ENCODE measurements around the gene TRIM10.

TRIM10 gene

GRCh38 chr6:30163090-30163917, 2.3 kb upstream of the TRIM10 start, which contains the start of gene TRIM15:
TSS of gene TRIM15 (plus strand) at chr6:30163546. CDS start at chr6:30163685, 139 bp downstream.
- TF ChIP-seq GATA2 (IDR thresholded peaks at IDR 0.05; ENCODE audit: low read depth, low read length) (no peak), GATA3 (IDR thresholded peaks at IDR 0.05; ENCODE audit: low read depth, low read length) (no peak)

- TF ChIP-seq GATA2 (IDR thresholded peaks at IDR 0.05; ENCODE audit: low read depth, low read length) (no peak), GATA3 (IDR thresholded peaks at IDR 0.05; ENCODE audit: low read depth, low read length) (no peak)
These were observed 1.5 kb upstream of the TRIM10 start for GRCh38 chr6:30162265-30163089.

GRCh38 chr6:30160008-30160784, 815 bp downstream of the TRIM10 start:
- no peak for TF ChIP-seq GATA2 (IDR thresholded peaks at IDR 0.05; ENCODE audit: low read depth, low read length)
- no peak for TF ChIP-seq GATA3 (IDR thresholded peaks at IDR 0.05; ENCODE audit: low read depth, low read length)

DNA sequence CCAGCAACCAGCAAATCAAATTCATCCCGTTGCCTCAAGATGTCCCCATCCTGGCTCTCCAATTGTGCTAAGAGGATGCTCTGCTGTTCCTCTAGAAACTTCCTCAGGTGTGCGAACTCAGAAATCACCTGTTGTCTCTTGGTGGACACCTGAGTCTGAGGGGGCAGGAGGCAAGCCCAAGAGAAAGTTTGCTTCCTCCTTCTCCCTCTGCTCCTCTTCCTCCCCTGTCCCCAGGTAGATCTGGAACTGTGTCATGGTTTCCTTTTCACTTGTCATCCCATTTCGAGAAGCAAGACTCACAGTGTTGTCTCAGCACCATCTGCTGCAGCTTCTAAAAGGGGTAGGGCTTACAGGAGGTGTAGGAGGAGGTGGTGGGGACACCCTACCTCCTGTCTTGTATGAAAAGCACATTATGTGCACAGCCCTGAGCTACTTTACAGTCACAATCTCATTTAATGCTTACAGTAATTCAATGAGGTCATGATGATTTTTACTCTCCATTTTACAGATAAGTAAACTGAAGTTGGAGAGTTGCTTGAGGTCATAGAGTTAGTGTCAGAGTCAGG, 2.5 kb downstream of the TRIM10 start:
- TF ChIP-seq GATA3 (IDR thresholded peaks at IDR 0.05; ENCODE audit: low read depth, low read length) (no peak), GATA2 (IDR thresholded peaks at IDR 0.05; ENCODE audit: low read depth, low read length) (no peak)

- TF ChIP-seq GATA2 (IDR thresholded peaks at IDR 0.05; ENCODE audit: low read depth, low read length): no peak
- no peak for TF ChIP-seq GATA3 (IDR thresholded peaks at IDR 0.05; ENCODE audit: low read depth, low read length)
These were observed 3.0 kb downstream of the TRIM10 start for GRCh38 chr6:30157999-30158398.

DNA sequence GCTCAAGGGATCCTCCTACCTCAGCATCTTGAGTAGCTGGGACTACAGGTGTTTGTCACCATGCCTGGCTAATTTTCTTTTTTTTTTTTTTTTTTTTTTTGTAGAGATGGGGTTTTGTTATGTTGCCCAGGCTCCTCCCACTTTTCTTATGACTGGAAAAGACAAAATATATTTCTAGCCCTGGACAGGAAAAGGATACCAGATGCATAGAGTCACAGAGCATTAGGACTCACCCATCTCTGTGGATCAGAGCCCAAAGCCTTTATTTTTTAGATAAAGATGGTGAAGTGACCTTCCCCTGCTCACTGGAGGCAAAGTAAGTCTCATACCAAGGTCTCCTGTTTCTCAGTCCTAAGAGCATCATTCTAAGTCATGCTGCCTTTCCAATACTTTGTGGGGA, 3.4 kb downstream of the TRIM10 start:
- TF ChIP-seq GATA3 (IDR thresholded peaks at IDR 0.05; ENCODE audit: low read depth, low read length) (no peak), GATA2 (IDR thresholded peaks at IDR 0.05; ENCODE audit: low read depth, low read length) (no peak)

- no peak for TF ChIP-seq GATA2 (IDR thresholded peaks at IDR 0.05; ENCODE audit: low read depth, low read length)
These were observed 4.2 kb downstream of the TRIM10 start for GRCh38 chr6:30156774-30157173.

- TF ChIP-seq GATA3 (IDR thresholded peaks at IDR 0.05; ENCODE audit: low read depth, low read length) (no peak), GATA2 (IDR thresholded peaks at IDR 0.05; ENCODE audit: low read depth, low read length) (no peak)
These were observed 4.8 kb downstream of the TRIM10 start for GRCh38 chr6:30156262-30156599.

DNA sequence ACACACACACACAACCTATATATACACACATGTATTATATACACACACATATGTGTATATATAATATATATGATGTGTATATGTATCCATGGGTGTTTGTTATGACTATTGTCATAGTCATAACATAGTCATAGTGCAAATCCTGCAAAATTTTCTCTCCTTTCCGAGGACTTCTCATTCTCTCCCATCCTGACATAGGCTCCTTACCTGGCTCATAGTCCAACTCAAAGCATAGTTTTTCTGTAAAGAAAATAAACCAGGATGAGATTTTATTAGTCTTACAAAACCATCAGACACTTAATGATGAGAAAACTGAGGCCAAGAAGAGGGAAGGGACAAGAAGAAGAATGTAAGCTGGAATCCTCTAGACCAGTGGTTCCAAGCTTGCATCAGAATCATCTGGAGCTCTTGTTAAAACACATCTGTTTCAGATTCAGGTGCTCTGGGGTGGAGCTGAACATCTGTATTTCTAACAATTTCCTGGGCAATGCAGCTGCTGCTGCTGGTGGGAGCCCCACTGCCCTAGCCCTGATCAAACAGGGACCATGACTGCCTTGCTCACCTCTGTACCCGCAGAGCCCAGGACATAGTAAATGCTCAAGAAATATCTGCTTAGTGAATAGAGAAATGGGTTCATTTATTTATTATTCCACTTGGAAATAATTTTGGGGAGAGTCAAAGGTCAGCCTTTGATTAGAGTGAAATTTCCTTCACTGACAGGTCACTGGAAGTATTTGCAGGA, 5.3 kb downstream of the TRIM10 start:
- TF ChIP-seq GATA2 (IDR thresholded peaks at IDR 0.05; ENCODE audit: low read depth, low read length): no peak
- no peak for TF ChIP-seq GATA3 (IDR thresholded peaks at IDR 0.05; ENCODE audit: low read depth, low read length)

- no peak for TF ChIP-seq GATA2 (IDR thresholded peaks at IDR 0.05; ENCODE audit: low read depth, low read length)
- TF ChIP-seq GATA3 (IDR thresholded peaks at IDR 0.05; ENCODE audit: low read depth, low read length): no peak
These were observed 6.1 kb downstream of the TRIM10 start for GRCh38 chr6:30154709-30155519.

GRCh38 chr6:30154061-30154460, 7.0 kb downstream of the TRIM10 start:
- no peak for TF ChIP-seq GATA2 (IDR thresholded peaks at IDR 0.05; ENCODE audit: low read depth, low read length)

GRCh38 chr6:30152910-30153610, 8.0 kb downstream of the TRIM10 start:
- TF ChIP-seq GATA2 (IDR thresholded peaks at IDR 0.05; ENCODE audit: low read depth, low read length): no peak
- no peak for TF ChIP-seq GATA3 (IDR thresholded peaks at IDR 0.05; ENCODE audit: low read depth, low read length)

Measured in SH-SY5Y (cell line).